ENCODE data around the gene SMAD9.
A peak's percentile ranks its signal among the peaks of the same experiment; 100 is the strongest.

The SMAD9 gene

DNA sequence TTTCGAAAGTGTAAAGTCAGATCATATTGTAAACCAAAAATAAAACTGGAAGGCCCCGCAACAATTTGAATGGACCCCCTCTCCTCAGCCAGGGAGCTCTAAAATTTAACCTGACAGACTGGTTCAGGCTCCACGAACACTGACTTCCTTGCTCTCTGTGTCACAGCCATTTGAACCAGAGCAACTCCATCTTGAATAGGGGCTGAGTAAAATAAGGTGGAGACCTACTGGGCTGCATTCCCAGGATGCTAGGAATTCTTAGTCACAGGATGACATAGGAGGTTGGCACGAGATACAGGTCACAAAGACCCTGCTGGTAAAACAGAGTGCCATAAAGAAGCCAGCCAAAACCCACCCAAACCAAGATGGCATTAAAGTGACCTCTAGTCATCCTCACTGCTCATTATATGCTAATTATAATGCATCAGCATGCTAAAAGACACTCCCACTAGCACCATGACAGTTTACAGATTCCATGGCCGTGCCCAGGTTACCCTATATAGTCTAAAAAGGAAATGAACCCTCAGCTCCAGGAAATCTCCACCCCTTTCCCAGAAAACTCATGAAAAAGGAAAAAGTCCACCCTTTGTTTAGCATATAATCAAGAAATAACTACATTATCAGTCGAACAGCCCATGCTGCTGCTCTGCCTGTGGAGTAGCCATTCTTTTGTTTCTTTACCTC is 57.9 kb downstream of the SMAD9 start:
- DNase-seq, result no peak

- no peak for DNase-seq
These were observed 60.8 kb downstream of the SMAD9 start for GRCh38 chr13:36859259-36859658.

DNA sequence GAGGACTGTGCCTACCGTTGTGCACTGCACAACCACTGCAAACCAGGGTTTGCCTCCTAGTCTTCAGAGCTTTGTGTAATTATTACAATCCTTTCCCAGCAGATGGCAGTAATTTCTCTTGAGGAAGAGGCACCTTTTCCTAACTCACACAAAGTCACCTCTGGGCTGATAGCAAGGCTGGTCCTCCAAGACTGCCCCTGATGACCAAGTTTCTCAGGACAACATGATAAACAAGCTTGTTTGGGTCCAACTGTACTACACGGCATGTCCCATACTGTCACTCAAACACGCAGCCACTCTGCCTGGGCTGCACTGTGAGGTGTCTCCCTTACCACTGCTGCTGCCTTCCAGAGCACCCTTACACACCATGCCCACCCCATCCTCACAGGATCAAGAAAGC is 61.7 kb downstream of the SMAD9 start:
- DNase-seq, result no peak

DNA sequence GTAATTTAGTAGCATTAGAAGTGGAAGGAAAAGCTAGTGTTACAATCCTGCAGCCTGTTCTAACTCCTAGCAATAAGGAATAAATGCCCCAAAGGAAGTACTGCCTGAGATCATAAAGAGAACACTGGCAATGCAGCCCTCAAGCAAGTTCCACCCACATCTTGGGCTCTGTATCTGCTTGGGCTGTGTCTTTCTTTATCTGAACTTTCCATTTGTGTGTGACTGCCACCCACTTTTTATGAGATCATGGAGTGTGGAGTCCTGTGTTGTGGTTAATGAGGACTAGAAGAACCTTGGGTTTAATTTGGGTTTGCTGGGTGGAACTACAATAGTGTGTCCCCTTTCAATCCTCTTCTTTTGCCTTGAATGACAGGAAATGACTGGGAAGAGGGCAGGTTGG is 62.8 kb downstream of the SMAD9 start:
- no peak for DNase-seq

DNA sequence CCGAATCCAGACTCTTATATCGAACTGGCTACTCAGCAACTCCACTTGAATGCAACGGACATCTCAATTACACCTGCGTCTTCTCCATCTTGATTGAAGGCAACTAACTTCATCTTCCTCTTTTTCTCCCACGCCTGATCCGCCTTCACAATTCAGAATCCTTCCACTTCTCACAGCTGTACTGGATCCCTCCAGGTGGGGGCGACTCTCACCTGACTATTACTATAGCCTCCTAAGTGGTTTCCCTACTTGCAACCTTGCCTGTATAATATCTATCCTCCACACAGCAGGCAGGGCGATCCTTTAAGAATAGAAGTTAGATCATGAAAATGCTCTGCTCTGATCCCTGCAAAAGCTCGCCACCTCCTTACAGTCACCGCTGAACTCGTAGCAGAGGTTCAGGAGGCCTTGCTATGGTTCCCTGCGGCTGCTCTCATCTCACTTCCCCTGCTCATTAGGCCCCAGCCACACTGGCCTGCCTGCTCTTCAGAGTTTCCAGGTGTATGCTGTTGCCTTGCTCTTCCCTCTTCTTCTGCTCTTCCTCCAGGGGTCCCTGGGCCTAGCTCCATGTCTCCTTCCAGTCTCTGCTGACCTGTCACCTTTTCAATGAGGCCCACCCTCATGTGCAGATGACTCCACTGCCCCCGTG is 69.1 kb downstream of the SMAD9 start:
- no peak for DNase-seq

DNA sequence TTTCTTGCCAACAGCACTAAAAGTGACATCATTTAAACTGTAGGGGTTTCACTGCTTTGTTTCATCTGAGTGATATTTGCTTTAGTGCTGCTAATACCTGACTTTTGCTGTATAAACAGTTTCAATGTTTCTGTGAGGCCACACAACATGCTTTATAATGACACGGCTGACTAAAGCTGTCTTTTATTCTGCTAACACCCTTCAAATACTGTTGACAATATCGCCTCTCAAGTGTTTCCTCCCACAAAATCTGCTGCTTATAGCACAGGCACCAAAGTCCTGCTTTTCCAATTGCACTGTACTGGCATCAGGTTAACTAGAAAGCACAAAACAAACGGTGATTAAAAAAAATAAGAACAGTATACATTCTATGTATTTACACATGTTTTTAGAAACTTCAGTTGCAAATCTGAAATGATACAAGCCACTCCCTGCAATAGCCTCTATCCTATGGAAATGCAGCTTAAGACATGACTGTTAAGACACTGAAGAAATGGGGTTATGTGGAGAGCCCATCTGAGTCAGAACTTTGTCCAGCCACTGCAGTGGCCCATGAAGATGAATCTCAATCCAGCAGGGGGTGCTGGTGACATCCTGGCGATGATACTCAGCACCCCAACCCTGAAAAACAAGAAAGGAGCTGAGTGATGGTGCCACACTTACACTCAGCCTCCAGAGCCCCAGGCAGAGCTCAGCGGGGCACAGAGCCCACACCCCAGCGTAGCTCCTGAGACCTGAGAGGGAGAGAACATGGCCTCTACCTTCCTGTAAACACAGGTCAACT is 71.6 kb downstream of the SMAD9 start:
- DNase-seq, result no peak

DNA sequence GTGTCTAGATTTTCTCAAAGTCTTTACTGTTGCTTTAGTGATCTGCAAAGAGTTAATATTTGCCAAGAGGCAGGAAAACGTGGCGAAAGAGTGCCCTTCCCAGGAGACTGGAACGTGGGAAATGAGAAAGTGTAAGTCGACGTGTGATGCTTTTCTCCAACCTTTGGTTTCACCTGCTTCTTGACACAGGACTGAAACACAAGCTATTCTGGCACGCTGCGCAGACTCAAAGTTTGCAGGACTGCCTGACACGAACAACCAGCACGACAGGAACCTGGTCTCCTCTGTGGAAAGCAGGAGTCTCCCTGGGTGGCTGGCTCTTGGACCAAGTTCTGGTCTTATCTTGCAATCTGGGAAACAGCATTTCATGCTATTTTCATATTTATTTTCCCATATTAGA is 72.4 kb downstream of the SMAD9 start:
- DNase-seq, result no peak

DNA sequence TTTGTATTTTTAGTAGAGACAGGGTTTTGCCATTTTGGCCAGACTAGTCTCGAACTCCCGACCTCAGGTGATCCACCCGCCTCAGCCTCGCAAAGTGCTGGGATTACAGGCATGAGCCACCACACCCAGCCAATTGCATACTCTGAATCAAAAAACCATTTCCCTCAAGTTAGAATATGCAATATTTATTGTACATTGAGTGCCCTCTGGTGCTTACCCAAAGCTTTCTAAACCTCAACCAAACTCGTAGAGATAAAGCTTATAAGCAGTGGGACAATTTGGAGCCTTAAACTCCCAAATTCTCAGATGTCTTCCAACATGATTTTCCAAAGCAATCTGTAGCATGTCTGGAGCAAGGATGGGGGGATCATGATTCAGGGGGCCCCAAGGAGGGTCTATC is 78.6 kb downstream of the SMAD9 start:
- DNase-seq, result no peak

GRCh38 chr13:36840718-36841250 is 79.3 kb downstream of the SMAD9 start:
- no peak for DNase-seq

GRCh38 chr13:36839981-36840380 is 80.1 kb downstream of the SMAD9 start:
- DNase-seq, result no peak

GRCh38 chr13:36839281-36839680 is 80.8 kb downstream of the SMAD9 start:
- DNase-seq, result no peak

GRCh38 chr13:36837354-36838092 is 82.5 kb downstream of the SMAD9 start:
- no peak for DNase-seq

- DNase-seq, result no peak
These were observed 85.7 kb downstream of the SMAD9 start for GRCh38 chr13:36834299-36834698.

DNA sequence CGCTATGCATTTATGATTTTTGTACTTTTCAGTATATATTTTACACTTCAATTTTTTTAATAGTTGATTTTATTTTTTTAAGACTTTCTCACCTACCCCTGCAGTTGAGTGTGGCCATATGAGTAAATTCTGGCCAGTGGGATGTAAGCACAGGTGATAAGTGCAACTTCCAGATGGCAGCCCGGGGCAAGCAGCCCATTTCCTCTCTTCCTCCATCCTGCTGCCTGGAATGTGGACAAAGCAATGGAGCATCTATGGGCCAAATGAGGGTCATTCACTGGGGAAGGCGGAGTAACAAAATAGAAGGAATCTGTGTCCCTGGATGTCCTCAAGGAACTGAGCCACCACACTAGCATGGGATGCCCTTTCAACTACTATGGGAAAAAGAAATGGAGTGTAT is 88.7 kb downstream of the SMAD9 start:
- DNase-seq, result no peak

DNA sequence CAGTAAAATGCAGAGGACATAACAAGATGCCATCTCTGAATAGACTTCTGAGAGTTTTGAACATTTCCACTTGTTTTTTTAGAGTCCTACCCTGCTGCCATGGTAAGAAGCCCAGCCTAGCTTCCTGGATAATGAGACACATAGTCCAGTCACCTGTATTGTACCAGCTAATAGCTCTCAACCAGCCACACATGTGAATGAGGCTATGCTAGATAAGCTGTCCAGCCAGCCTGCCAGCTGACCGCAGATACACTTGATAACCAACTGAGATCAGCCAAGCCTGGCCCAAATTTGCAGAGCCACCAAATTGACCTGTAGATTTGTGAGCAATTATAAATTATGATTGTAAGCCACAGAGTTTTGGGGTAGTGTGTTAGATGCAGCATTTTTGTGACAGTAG is 90.3 kb downstream of the SMAD9 start:
- DNase-seq, result no peak

GRCh38 chr13:36822785-36823184 is 97.3 kb downstream of the SMAD9 start:
- DNase-seq, result no peak

- no peak for DNase-seq
These were observed 99.8 kb downstream of the SMAD9 start for GRCh38 chr13:36820222-36820621.

GRCh38 chr13:36819739-36820090 is 100.3 kb downstream of the SMAD9 start:
- DNase-seq, result peak in 1 of 2 experiments; percentile 10

GRCh38 chr13:36818804-36819738 is 101.0 kb downstream of the SMAD9 start, which contains the start of gene RFXAP:
Gene RFXAP (plus strand): TSS chr13:36819222. CDS start chr13:36819358, 136 bp downstream.
- DNase-seq, result peak; percentile 89 to 94

DNA sequence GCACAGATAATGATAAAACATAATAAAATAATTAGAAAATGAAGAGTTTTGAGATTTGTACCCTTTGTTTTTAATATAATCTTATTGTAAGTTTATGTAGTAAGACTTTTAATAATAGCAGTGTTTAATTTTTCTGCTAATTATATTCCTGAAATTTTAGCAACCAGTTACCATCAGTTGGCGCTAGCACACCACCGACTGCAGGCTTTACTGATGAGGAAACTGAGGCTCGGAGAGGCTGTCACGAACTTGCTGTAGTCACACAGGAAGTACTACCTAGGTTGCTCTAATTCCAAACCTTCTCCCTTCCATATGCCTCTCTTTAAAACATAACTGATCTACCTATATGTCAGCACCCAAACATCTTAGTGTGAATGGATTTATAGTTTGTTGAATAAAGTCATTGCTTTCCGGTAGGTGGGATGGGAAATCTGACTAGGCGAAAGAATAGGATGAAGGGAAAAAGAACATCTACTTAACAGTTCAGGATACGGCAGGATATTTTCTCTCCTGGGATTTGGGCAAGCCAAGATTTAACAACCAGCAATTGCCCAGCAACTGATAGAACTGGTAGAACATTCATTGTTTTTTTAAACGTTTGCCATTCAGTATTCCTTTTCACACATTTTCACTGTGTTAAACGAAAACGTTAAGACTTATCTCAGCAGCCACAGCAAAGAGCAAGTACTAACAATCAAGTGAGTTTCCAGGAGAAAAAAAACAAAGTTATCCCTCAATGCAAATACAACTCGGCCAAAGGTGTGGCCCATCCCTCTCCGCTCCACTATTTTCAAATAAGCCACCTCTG is 101.8 kb downstream of the SMAD9 start:
- DNase-seq, result no peak

DNA sequence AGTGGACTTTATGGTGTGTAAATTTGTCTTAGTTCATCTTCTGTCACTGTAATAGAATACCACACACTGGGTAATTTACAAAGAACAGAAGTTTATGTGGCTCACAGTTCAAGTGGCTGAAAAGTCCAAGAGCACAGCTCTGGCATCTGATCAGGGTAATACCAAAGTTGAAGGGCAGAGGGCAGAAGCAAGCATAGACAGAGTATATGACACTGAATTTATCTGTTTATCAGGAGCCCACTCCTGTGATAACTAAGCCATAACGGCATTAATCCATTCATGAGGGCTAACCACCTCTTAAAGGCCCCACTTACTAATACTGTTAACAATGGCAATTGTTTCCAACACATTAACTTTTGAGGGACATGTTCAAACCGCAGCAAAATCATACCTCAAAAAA is 105.0 kb downstream of the SMAD9 start:
- no peak for DNase-seq
